ENCODE measurements around the gene TWNK. TPM values are rescaled to one million over a fixed set of nuclear protein-coding genes. Genes with fewer than 3 reads are reported as not detected.
"Not testable (repeated sequence)": the region's sequence is repeated elsewhere in the genome, so short reads cannot be mapped to it uniquely, and the experiment has no call there.

The TWNK gene
- total RNA-seq, 1 donor from 2014 or later: 4.1 TPM

GRCh38 chr10:100972904-100973535 is 14.3 kb upstream of the TWNK start:
- DNase-seq: no peak

- not testable (repeated sequence) for DNase-seq
Observed at GRCh38 chr10:100975397-100975796, 11.9 kb upstream of the TWNK start.

DNA sequence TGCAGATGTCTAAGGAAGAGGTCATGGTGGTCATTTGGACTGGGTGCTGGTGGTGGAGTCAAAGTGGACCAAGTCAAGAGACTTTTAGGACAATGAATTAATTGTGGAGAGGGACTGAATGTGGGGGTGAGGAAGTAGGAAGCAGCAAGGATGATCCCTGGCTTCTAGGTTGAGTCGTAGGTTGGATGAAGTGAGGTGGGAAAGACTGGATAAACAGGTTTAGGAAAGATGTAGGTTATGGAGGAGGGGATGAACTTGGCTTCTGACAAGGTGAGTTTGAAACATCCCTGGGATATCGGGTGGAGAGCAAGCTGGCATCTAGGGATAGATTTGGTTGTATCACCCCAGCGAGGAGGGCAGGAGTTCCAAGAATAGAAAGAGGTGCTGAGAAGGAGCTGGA is 10.4 kb upstream of the TWNK start:
- no peak for DNase-seq

- DNase-seq: no peak
Observed at GRCh38 chr10:100977436-100977835, 9.9 kb upstream of the TWNK start.

DNA sequence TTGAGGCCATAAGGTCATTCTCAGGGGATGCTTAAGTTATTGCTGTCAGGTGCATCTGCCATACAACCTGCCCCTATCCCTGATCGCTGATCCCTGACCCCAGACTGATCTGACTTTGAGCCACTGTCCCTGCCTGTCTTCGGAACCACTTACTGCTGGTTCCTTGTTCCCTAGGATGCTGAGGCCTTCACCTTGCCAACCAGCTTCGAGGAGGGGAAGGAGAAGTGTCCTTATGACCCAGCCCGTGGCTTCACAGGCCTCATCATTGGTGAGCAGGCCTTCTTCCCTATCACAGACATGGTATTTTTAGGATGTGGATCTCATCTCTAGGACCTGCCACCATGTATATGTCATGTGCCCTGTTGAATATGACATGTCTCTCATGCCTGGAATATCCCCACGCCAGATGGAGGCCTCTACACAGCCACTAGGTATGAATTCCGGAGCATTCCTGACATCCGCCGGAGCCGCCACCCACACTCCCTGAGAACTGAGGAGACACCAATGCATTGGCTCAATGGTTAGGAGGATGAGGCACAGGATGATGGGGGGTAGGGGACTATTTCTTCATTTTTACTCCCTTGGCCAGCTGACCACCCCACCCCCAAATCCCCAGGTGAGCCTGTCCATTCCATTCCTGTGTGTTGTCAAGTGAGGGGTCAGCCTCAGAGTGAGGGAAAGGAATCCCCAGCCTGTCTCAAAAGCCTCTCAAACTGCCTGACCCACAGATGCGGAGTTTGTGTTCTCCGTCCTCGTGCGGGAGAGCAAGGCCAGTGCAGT is 9.0 kb upstream of the TWNK start:
- DNase-seq: no peak

DNA sequence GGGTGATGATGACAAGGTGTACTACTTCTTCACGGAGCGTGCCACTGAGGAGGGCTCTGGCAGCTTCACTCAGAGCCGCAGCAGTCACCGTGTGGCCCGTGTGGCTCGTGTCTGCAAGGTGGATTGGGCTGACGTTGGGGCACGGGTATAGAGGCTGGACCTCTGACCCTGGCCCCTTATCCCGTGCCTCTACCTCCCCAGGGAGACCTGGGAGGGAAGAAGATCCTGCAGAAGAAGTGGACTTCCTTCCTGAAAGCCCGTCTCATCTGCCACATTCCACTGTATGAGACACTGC is 8.5 kb upstream of the TWNK start:
- DNase-seq: no peak

DNA sequence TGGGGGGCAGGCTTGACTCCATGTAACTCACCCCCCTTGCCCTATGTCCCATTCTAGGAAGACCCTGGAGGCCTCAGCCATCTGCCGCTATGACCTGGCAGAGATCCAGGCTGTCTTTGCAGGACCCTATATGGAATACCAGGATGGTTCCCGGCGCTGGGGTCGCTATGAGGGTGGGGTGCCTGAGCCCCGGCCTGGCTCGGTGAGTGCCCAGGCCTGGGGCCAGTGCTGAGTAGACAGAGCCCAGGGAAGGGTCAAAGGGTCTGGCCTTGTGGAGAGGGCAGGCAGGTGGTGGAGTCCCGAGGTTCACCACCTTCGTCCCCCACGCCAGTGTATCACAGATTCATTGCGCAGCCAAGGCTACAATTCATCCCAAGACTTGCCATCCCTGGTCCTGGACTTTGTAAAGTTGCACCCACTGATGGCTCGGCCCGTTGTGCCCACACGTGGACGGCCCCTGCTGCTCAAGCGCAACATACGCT is 7.5 kb upstream of the TWNK start:
- no peak for DNase-seq

GRCh38 chr10:100980311-100980710 is 7.0 kb upstream of the TWNK start:
- no peak for DNase-seq

GRCh38 chr10:100980711-100981110 is 6.6 kb upstream of the TWNK start:
- no peak for DNase-seq

- DNase-seq: no peak
Observed at GRCh38 chr10:100981178-100981772, 6.1 kb upstream of the TWNK start.

GRCh38 chr10:100982916-100983830 is 4.2 kb upstream of the TWNK start:
- DNase-seq: no peak

- DNase-seq: no peak
Observed at GRCh38 chr10:100983868-100984671, 3.3 kb upstream of the TWNK start.

GRCh38 chr10:100984672-100985177 is 2.6 kb upstream of the TWNK start:
- DNase-seq: no peak

DNA sequence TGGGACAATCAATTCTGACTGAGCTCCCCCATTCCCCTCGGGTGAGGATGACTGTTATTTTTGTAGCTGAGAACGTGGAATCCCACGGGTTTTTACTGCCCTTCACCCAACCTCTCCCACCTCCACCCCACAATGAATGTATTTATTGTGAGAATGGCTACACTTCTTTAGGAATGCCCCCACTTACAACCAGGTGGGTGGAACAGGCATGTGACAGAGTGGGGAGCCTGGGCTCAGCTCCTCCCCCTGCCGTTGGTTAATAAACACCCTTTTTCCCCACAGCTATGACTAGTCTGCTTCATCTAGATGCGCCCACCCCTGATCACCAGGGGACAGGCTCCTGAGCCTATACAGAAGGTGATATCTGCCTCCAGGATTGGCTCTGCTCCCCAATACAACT is 2.0 kb upstream of the TWNK start:
- DNase-seq: no peak

DNA sequence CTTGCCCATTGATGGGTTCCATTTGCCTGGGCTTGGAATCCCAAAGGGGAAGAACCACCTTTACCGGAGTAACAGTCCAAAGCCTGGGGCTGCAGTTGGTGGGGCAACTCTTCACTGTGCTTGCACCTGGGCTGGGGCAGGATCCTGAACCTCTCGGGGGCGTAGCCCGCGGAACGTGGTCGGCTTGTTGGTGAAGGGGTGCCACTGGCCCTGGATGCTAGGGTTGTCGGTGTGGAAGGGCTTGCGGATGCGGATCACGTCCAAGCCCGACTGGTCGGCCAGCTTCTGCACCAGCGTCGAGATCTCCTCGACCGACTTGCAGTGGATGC is 756 bp upstream of the TWNK start:
- DNase-seq: no peak

DNA sequence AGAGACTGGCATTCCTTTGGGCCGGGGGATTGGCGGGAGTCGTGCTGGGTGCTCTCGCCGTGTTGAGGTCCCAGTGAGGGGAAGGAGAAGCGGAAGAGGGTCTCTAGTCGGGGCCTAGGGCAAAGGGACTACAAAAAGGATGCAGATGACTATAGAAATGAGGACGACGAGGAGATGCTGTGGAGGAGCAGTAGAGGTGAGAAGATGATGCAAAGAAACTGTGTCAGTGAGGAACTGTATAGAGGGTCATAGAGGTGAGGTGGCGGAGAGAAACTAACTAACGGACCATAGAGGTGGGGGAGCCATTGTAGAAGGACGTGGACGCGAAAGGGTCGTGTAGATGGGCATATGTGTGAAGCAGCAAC is 324 bp downstream of the TWNK start:
- no peak for DNase-seq

DNA sequence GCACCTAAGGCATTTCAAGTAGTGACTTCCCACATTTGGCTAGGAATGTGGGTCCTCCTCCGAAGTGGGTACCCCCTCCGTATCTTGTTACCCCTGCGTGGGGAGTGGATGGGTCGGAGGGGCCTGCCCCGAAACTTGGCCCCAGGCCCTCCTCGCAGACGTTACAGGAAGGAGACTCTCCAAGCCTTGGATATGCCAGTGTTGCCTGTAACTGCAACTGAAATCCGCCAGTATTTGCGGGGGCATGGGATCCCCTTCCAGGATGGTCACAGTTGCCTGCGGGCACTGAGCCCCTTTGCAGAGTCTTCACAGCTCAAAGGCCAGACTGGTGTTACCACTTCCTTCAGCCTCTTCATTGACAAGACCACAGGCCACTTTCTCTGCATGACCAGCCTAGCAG is 823 bp downstream of the TWNK start:
- no peak for DNase-seq

GRCh38 chr10:100989088-100989487 is 1.7 kb downstream of the TWNK start:
- DNase-seq: no peak

GRCh38 chr10:100993986-100994708 is 6.8 kb downstream of the TWNK start:
- no peak for DNase-seq

- no peak for DNase-seq
Observed at GRCh38 chr10:100995181-100995580, 7.8 kb downstream of the TWNK start.
